Measurements from ENCODE around the gene USH2A. TPM values are rescaled to one million over a fixed set of nuclear protein-coding genes. Genes with fewer than 3 reads are reported as not detected.

USH2A gene
- total RNA-seq, 4 donors from 2014 or later = under 0.01 to 2.0 (median 0.22) TPM; not detected in 1

GRCh38 chr1:216410026-216410425 lies 13.2 kb downstream of the USH2A start:
- no peak for DNase-seq
- intact Hi-C loops (cut with DNase I) = no loop called here
- H3K27ac ChIP-seq = no peak overlapping the region
- H3K4me1 ChIP-seq = no peaks in the 10 kb centered on the region
- no peaks in the 10 kb centered on the region for H3K9me3 ChIP-seq
- no peak overlapping the region for H3K4me3 ChIP-seq (replicated peaks in 1 of 3)
- no peaks in the 10 kb centered on the region for H3K36me3 ChIP-seq
- no peaks in the 10 kb centered on the region for H3K27me3 ChIP-seq
- 93% methylated on average over 4 of the region's 4 CpGs for WGBS, 2 donors
- no peak for TF ChIP-seq CTCF (IDR thresholded peaks at IDR 0.05)
- TF ChIP-seq POLR2A (IDR thresholded peaks at IDR 0.05) = no peak

GRCh38 chr1:216390956-216391355 lies 32.3 kb downstream of the USH2A start:
- H3K9me3 ChIP-seq = no peaks in the 10 kb centered on the region
- no peak overlapping the region for H3K27ac ChIP-seq
- no peak overlapping the region for H3K4me3 ChIP-seq (replicated peaks in 1 of 3)
- no peaks in the 10 kb centered on the region for H3K4me1 ChIP-seq
- intact Hi-C loops (cut with DNase I) = no loop called here
- no peak for DNase-seq
- H3K27me3 ChIP-seq = no peaks in the 10 kb centered on the region
- TF ChIP-seq CTCF (IDR thresholded peaks at IDR 0.05) (no peak), POLR2A (IDR thresholded peaks at IDR 0.05) (no peak)
- no peaks in the 10 kb centered on the region for H3K36me3 ChIP-seq
- WGBS, 2 donors = 88% methylated on average over 3 of the region's 3 CpGs

GRCh38 chr1:216389774-216390173 lies 33.5 kb downstream of the USH2A start:
- intact Hi-C loops (cut with DNase I) = no loop called here
- TF ChIP-seq CTCF (IDR thresholded peaks at IDR 0.05) (no peak), POLR2A (IDR thresholded peaks at IDR 0.05) (no peak)
- Histone ChIP-seq H3K4me3 (replicated peaks in 1 of 3) (no peak overlapping the region), H3K9me3 (no peaks in the 10 kb centered on the region), H3K36me3 (no peaks in the 10 kb centered on the region), H3K27ac (no peak overlapping the region), H3K27me3 (no peaks in the 10 kb centered on the region), H3K4me1 (no peaks in the 10 kb centered on the region)
- DNase-seq = no peak

DNA sequence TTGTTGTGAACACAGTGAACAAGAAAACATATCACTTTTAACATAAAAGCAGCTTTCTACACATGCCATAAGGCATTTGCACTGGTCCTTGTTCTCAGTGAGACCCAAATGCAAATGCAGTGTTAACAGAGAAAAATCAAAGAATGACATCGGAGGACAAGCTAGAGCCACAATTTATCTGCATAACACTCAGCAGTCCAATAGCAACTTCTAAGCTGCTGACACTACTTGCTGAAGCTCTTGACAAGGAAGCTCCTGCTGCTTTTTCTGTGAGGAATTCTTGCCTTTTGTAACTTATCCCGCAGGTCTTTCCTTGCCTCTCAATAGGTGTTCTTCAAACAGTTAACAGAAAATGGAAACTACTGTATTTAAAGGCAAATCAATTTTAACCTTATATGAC lies 34.7 kb downstream of the USH2A start:
- H3K27me3 ChIP-seq = no peaks in the 10 kb centered on the region
- no peaks in the 10 kb centered on the region for H3K36me3 ChIP-seq
- TF ChIP-seq CTCF (IDR thresholded peaks at IDR 0.05) (no peak), POLR2A (IDR thresholded peaks at IDR 0.05) (no peak)
- WGBS, 2 donors = 13 to 25% methylated on average over 2 of the region's 2 CpGs
- no peaks in the 10 kb centered on the region for H3K9me3 ChIP-seq
- no peaks in the 10 kb centered on the region for H3K4me1 ChIP-seq
- intact Hi-C loops (cut with DNase I) = no loop called here
- H3K4me3 ChIP-seq (replicated peaks in 1 of 3) = no peak overlapping the region
- H3K27ac ChIP-seq = no peak overlapping the region
- DNase-seq = no peak

DNA sequence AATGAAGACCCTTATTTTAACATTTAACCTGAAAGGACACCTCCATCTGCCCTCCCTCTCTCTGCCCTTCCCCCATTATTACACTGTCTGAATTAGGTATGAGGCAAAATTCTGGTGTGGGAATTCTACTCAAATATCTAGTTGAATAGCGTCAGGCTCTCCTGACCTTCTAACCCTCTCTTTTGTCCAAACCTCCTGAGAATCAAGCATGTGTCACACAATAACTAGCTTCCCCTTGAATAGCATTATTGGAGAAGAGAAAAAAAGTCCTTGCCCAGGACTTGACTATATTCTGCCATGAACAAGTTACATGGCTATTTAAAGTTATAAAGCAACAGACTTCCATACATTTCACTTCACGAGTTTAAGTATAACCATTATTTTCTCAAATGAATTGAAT lies 35.5 kb downstream of the USH2A start:
- Histone ChIP-seq H3K9me3 (no peaks in the 10 kb centered on the region), H3K27me3 (no peaks in the 10 kb centered on the region), H3K36me3 (no peaks in the 10 kb centered on the region), H3K4me3 (replicated peaks in 1 of 3) (no peak overlapping the region), H3K27ac (no peak overlapping the region), H3K4me1 (no peaks in the 10 kb centered on the region)
- TF ChIP-seq POLR2A (IDR thresholded peaks at IDR 0.05) (no peak), CTCF (IDR thresholded peaks at IDR 0.05) (no peak)
- 57 to 60% methylated on average over 2 of the region's 2 CpGs for WGBS, 2 donors
- no peak for DNase-seq
- intact Hi-C loops (cut with DNase I) = no loop called here
